HCT116 (cell line): ENCODE results near the gene PRKAG1. TPM values are rescaled to one million over a fixed set of nuclear protein-coding genes. Genes with fewer than 3 reads are reported as not detected.

Experiments
- ATAC-seq: fragments of 200-7000 bp; cut with Tn5 transposase; 2 replicates; pipeline ENCODE4 v1.9.1; 2020; ENCODE audit warnings: mild to moderate bottlenecking, moderate library complexity
- BruUV-seq: library from RNA; stranded (reverse); fragments of 400-500 nt; replicated peaks from 2 replicates; lab custom pipeline; 2021; lab: Mats Ljungman, UMichigan
- CTCF ChIA-PET: fragments of 300-600 bp; sonication (Branson Sonifier 250); formaldehyde crosslinking; loops from one replicate; lab custom pipeline; 2021; ENCODE audit warnings: antibody characterized with exemption; lab: Charles Lee
- POLR2A ChIA-PET: fragments of 300-600, 350-600 bp; sonication (Branson Sonifier 250); formaldehyde crosslinking; loops from one replicate; lab custom pipeline; 2021; ENCODE audit warnings: antibody characterized with exemption; lab: Charles Lee
- RAD21 ChIA-PET, 2 experiments: fragments of 300-600 bp; sonication (Branson Sonifier 250); formaldehyde crosslinking; loops; one replicate each; lab custom pipeline; 2023; ENCODE audit warnings: low total read pairs in 2 of 2; ENCODE audit not compliant: uncharacterized antibody in 2 of 2, unreplicated experiment in 2 of 2, low non-redundant PET in 1 of 2; lab: Charles Lee
- DNase-seq: peaks from one replicate; pipeline ENCODE4 v3.0.0-alpha.2; 2010; ENCODE audit warnings: low read depth, low spot score
- H2AFZ ChIP-seq: fragments of 200-600 bp; shearing (Covaris generic), sonication (generic); 2 replicates; pipeline ENCODE4 v1.6.1; 2017; ENCODE audit warnings: low read depth, mixed run types, mixed read lengths, antibody characterized with exemption, low read length; ENCODE audit not compliant: poor library complexity, severe bottlenecking
- H3K27ac ChIP-seq: 2 replicates; pipeline ENCODE4 v1.5.1; 2012; ENCODE audit warnings: low read depth, low read length
- H3K27me3 ChIP-seq: fragments of 200-600 bp; sonication (generic); 2 replicates; pipeline ENCODE4 v1.6.1; 2016; ENCODE audit warnings: mixed run types, low read length, mixed read lengths; ENCODE audit not compliant: insufficient read depth
- H3K36me3 ChIP-seq, 2 experiments: fragments of 200-500 bp in 1 of 2; fragments of 200-600 bp in 1 of 2; sonication (Bioruptor generic) in 1 of 2; sonication (generic) in 1 of 2; 2 replicates each; pipeline versions ENCODE4 v1.5.1 to v1.6.1; 2014 to 2016; ENCODE audit warnings: low read length in 2 of 2, inconsistent platforms in 1 of 2, mixed read lengths in 1 of 2, mixed run types in 1 of 2; ENCODE audit not compliant: insufficient read depth in 2 of 2, control insufficient read depth in 1 of 2
- H3K4me1 ChIP-seq, 2 experiments: fragments of 200-600 bp in 1 of 2; sonication (generic) in 1 of 2; 2 replicates each; pipeline versions ENCODE4 v1.5.1 to v1.6.1; 2012 to 2017; ENCODE audit warnings: low read length in 2 of 2, inconsistent platforms in 1 of 2, mild to moderate bottlenecking in 1 of 2, mixed read lengths in 1 of 2, mixed run types in 1 of 2, moderate library complexity in 1 of 2; ENCODE audit not compliant: insufficient read depth in 2 of 2, control insufficient read depth in 1 of 2
- H3K4me2 ChIP-seq: fragments of 200-600 bp; sonication (generic); 2 replicates; pipeline ENCODE4 v1.6.1; 2017; ENCODE audit warnings: mixed run types, low read length, mixed read lengths
- H3K4me3 ChIP-seq, 2 experiments: fragments of 200-600 bp in 1 of 2; sonication (generic) in 1 of 2; replicated peaks in 1 of 2; 2 replicates each; pipeline ENCODE4 v1.5.1; 2011 to 2016; ENCODE audit warnings: low read length in 2 of 2, control low read depth in 1 of 2, low read depth in 1 of 2, mild to moderate bottlenecking in 1 of 2, mixed read lengths in 1 of 2, mixed run types in 1 of 2
- H3K79me2 ChIP-seq: fragments of 200-600 bp; sonication (generic); 2 replicates; pipeline ENCODE4 v1.6.1; 2017; ENCODE audit warnings: mild to moderate bottlenecking, mixed run types, low read length, moderate library complexity, mixed read lengths; ENCODE audit not compliant: insufficient read depth
- H3K9ac ChIP-seq: fragments of 200-600 bp; sonication (generic); 2 replicates; pipeline ENCODE4 v1.6.1; 2016; ENCODE audit warnings: low read length, mixed read lengths
- H3K9me2 ChIP-seq: fragments of 200-600 bp; sonication (generic), shearing (Covaris generic); 2 replicates; pipeline ENCODE4 v1.6.1; 2017; ENCODE audit warnings: mixed run types, mild to moderate bottlenecking, moderate library complexity; ENCODE audit not compliant: insufficient read depth
- H3K9me3 ChIP-seq, 2 experiments: fragments of 200-500 bp in 1 of 2; fragments of 200-600 bp in 1 of 2; sonication (Bioruptor generic) in 1 of 2; sonication (generic) in 1 of 2; 2 replicates each; pipeline ENCODE4 v1.6.1; 2014 to 2017; ENCODE audit warnings: low read length in 2 of 2, mixed read lengths in 2 of 2, inconsistent platforms in 1 of 2, low read depth in 1 of 2, mild to moderate bottlenecking in 1 of 2, mixed run types in 1 of 2, moderate library complexity in 1 of 2; ENCODE audit not compliant: control insufficient read depth in 1 of 2, insufficient read depth in 1 of 2
- H4K20me1 ChIP-seq: fragments of 200-600 bp; sonication (generic), shearing (Covaris generic); 2 replicates; pipeline ENCODE4 v1.6.1; 2017; ENCODE audit warnings: mixed run types, mild to moderate bottlenecking, moderate library complexity; ENCODE audit not compliant: insufficient read depth
- CBX3 ChIP-seq: IDR thresholded peaks from 2 replicates; pipeline ENCODE4 v1.6.1; 2012; ENCODE audit warnings: low read depth
- CEBPB ChIP-seq: IDR thresholded peaks from 2 replicates; pipeline ENCODE4 v1.6.1; 2012; ENCODE audit warnings: low read depth
- EGR1 ChIP-seq: IDR thresholded peaks from 2 replicates; pipeline ENCODE4 v1.6.1; 2012; ENCODE audit warnings: low read depth
- ELF1 ChIP-seq: IDR thresholded peaks from 2 replicates; pipeline ENCODE4 v1.6.1; 2012; ENCODE audit warnings: low read depth, borderline replicate concordance
- EZH2 ChIP-seq: fragments of 200-600 bp; sonication (generic); IDR thresholded peaks from 2 replicates; pipeline ENCODE4 v1.6.1; 2017; ENCODE audit warnings: antibody characterized with exemption, mixed run types
- EZH2phosphoT487 ChIP-seq: fragments of 200-600 bp; IDR thresholded peaks from 2 replicates; pipeline ENCODE4 v1.6.1; 2018; ENCODE audit warnings: antibody characterized with exemption, borderline replicate concordance
- POLR2A ChIP-seq: IDR thresholded peaks from 2 replicates; pipeline ENCODE4 v1.7.0; 2011; ENCODE audit warnings: borderline replicate concordance; ENCODE audit not compliant: insufficient read depth, insufficient read length; ENCODE audit errors: extremely low read depth
- RAD21 ChIP-seq: IDR thresholded peaks from 2 replicates; pipeline ENCODE4 v1.6.1; 2012; ENCODE audit warnings: low read depth, mild to moderate bottlenecking
- SIN3A ChIP-seq: IDR thresholded peaks from 2 replicates; pipeline ENCODE4 v1.6.1; 2012; ENCODE audit warnings: low read depth
- SP1 ChIP-seq: IDR thresholded peaks from 2 replicates; pipeline ENCODE4 v1.6.1; 2012; ENCODE audit warnings: low read depth
- SRF ChIP-seq: IDR thresholded peaks from 2 replicates; pipeline ENCODE4 v1.6.1; 2012; ENCODE audit warnings: low read depth
- TCF7L2 ChIP-seq: IDR thresholded peaks from 2 replicates; pipeline ENCODE4 v1.7.0; 2011; ENCODE audit warnings: borderline replicate concordance, inconsistent platforms; ENCODE audit not compliant: insufficient read depth, insufficient read length; ENCODE audit errors: extremely low read depth
- YY1 ChIP-seq: IDR thresholded peaks from 2 replicates; pipeline ENCODE4 v1.6.1; 2011; ENCODE audit warnings: low read length, low read depth, moderate library complexity, mild to moderate bottlenecking; ENCODE audit not compliant: insufficient replicate concordance; ENCODE audit errors: extremely low read depth
- intact Hi-C: fragments of 100-400 bp; cut with micrococcal nuclease; formaldehyde crosslinking; loops from 2 replicates; pipeline ENCODE4 v1.10.0; 2022
- total RNA-seq: library from RNA; stranded (reverse); gene quantifications from one replicate; pipeline ENCODE4 v1.2.1, GENCODE V29; 2021; ENCODE audit not compliant: unreplicated experiment
- TF ChIP-seq, protein P1 (sequence below): IDR thresholded peaks from 2 replicates; pipeline ENCODE4 v1.6.1; 2012
- TF ChIP-seq, protein P2 (sequence below): IDR thresholded peaks from 2 replicates; pipeline ENCODE4 v1.6.1; 2012
- TF ChIP-seq, protein P3 (sequence below): IDR thresholded peaks from 2 replicates; pipeline ENCODE4 v1.6.1; 2012; ENCODE audit warnings: low read depth
- TF ChIP-seq, protein P4 (sequence below), 3 experiments: fragments of 200-600 bp in 1 of 3; sonication (generic) in 1 of 3; IDR thresholded peaks in 2 of 3; conservative IDR thresholded peaks in 1 of 3; 2 replicates each; pipeline ENCODE4 v1.5.1; 2012 to 2017; ENCODE audit warnings: low read depth in 2 of 3, low read length in 2 of 3, antibody characterized with exemption in 1 of 3, borderline replicate concordance in 1 of 3, control low read depth in 1 of 3, mild to moderate bottlenecking in 1 of 3, mixed read lengths in 1 of 3, mixed run types in 1 of 3, moderate library complexity in 1 of 3; ENCODE audit not compliant: insufficient read depth in 1 of 3
- TF ChIP-seq, protein P5 (sequence below): IDR thresholded peaks from 2 replicates; pipeline ENCODE4 v1.6.1; 2011; ENCODE audit warnings: mild to moderate bottlenecking, low read length, moderate library complexity; ENCODE audit not compliant: insufficient replicate concordance; ENCODE audit errors: extremely low read depth

Gene PRKAG1
- total RNA-seq, 1 experiment from 2014 or later: 64.6 TPM

DNA sequence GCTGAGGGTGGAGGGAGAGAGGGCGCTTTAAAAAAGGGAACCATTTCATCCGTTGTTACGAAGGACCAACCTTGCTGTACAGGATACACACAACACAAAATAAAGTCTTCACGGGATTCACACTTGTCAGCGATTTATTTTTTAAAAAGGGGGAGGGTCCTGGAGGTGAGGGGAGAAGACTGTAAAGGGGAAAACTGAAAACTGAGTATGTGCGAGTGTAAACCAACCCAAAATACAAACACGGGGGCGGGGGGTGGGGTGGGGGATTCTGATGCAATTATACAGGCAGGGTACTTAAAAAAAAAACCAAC is 499 bp upstream of the PRKAG1 start:
- Histone ChIP-seq H4K20me1 (no peaks in the 10 kb centered on the region), H3K27ac (peak overlapping the region; percentile 89), H3K4me2 (peak overlapping the region; percentile 96), H2AFZ (no peak overlapping the region), H3K9me2 (no peaks in the 10 kb centered on the region), H3K79me2 (peaks cover 11% of the 10 kb centered on the region; the same call in 1 of the 2 replicates), H3K4me3 (peak overlapping the region; percentile 88 to 93), H3K27me3 (no peaks in the 10 kb centered on the region), H3K36me3 (peaks cover 13 to 14% of the 10 kb centered on the region in 2 experiments; a peak in 3 of 4 replicates), H3K9ac (peak overlapping the region; percentile 89), H3K4me1 (peaks cover 8 to 20% of the 10 kb centered on the region in 2 experiments), H3K9me3 (no peaks in the 10 kb centered on the region)
- ChIA-PET RAD21 (no interaction called here), CTCF (interaction anchor here (0.6 to 2.7 kb wide), 8 partner anchors 8 to 1274 kb away, joined by 3 to 16 read pairs (median 6); partner anchors contain the start of genes DDN and DDX23), POLR2A (interaction anchor here (1.0 to 1.3 kb wide), 3 partner anchors 12 to 112 kb away, joined by 3 read pairs; partner anchors contain the start of gene TUBA1B)
- ATAC-seq (peak; percentile 9), DNase-seq (no peak)
- intact Hi-C loops: no loop called here
- BruUV-seq: TSS peak; percentile 95
- TF ChIP-seq, protein P1, sequence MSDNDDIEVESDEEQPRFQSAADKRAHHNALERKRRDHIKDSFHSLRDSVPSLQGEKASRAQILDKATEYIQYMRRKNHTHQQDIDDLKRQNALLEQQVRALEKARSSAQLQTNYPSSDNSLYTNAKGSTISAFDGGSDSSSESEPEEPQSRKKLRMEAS: no peak
- TF ChIP-seq, protein P2, sequence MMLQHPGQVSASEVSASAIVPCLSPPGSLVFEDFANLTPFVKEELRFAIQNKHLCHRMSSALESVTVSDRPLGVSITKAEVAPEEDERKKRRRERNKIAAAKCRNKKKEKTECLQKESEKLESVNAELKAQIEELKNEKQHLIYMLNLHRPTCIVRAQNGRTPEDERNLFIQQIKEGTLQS: no peak
- TF ChIP-seq RAD21 (no peak), CEBPB (no peak; the same call in 1 of the 2 replicates), EZH2phosphoT487 (no peak), SIN3A (no peak), ELF1 (no peak), CBX3 (no peak), SRF (no peak), POLR2A (no peak), SP1 (no peak), EGR1 (no peak), TCF7L2 (no peak), EZH2 (no peak), YY1 (no peak)
- TF ChIP-seq, protein P3, sequence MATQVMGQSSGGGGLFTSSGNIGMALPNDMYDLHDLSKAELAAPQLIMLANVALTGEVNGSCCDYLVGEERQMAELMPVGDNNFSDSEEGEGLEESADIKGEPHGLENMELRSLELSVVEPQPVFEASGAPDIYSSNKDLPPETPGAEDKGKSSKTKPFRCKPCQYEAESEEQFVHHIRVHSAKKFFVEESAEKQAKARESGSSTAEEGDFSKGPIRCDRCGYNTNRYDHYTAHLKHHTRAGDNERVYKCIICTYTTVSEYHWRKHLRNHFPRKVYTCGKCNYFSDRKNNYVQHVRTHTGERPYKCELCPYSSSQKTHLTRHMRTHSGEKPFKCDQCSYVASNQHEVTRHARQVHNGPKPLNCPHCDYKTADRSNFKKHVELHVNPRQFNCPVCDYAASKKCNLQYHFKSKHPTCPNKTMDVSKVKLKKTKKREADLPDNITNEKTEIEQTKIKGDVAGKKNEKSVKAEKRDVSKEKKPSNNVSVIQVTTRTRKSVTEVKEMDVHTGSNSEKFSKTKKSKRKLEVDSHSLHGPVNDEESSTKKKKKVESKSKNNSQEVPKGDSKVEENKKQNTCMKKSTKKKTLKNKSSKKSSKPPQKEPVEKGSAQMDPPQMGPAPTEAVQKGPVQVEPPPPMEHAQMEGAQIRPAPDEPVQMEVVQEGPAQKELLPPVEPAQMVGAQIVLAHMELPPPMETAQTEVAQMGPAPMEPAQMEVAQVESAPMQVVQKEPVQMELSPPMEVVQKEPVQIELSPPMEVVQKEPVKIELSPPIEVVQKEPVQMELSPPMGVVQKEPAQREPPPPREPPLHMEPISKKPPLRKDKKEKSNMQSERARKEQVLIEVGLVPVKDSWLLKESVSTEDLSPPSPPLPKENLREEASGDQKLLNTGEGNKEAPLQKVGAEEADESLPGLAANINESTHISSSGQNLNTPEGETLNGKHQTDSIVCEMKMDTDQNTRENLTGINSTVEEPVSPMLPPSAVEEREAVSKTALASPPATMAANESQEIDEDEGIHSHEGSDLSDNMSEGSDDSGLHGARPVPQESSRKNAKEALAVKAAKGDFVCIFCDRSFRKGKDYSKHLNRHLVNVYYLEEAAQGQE: no peak
- TF ChIP-seq, protein P4, sequence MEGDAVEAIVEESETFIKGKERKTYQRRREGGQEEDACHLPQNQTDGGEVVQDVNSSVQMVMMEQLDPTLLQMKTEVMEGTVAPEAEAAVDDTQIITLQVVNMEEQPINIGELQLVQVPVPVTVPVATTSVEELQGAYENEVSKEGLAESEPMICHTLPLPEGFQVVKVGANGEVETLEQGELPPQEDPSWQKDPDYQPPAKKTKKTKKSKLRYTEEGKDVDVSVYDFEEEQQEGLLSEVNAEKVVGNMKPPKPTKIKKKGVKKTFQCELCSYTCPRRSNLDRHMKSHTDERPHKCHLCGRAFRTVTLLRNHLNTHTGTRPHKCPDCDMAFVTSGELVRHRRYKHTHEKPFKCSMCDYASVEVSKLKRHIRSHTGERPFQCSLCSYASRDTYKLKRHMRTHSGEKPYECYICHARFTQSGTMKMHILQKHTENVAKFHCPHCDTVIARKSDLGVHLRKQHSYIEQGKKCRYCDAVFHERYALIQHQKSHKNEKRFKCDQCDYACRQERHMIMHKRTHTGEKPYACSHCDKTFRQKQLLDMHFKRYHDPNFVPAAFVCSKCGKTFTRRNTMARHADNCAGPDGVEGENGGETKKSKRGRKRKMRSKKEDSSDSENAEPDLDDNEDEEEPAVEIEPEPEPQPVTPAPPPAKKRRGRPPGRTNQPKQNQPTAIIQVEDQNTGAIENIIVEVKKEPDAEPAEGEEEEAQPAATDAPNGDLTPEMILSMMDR (IDR thresholded peaks at IDR 0.05 in 2 of 3, conservative IDR thresholded peaks at IDR 0.05 in 1 of 3; ENCODE audit: borderline replicate concordance in 1 of 3, insufficient read depth in 1 of 3, low read depth in 2 of 3, low read length in 2 of 3): no peak
- TF ChIP-seq, protein P5, sequence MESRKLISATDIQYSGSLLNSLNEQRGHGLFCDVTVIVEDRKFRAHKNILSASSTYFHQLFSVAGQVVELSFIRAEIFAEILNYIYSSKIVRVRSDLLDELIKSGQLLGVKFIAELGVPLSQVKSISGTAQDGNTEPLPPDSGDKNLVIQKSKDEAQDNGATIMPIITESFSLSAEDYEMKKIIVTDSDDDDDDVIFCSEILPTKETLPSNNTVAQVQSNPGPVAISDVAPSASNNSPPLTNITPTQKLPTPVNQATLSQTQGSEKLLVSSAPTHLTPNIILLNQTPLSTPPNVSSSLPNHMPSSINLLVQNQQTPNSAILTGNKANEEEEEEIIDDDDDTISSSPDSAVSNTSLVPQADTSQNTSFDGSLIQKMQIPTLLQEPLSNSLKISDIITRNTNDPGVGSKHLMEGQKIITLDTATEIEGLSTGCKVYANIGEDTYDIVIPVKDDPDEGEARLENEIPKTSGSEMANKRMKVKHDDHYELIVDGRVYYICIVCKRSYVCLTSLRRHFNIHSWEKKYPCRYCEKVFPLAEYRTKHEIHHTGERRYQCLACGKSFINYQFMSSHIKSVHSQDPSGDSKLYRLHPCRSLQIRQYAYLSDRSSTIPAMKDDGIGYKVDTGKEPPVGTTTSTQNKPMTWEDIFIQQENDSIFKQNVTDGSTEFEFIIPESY: no peak
